GM18505 (cell line): ENCODE results near the gene ARHGAP15.

Source experiments
- ATAC-seq: cut with Tn5 transposase; IDR thresholded peaks from one replicate; pipeline ENCODE4 v1.9.1; 2021; ENCODE audit not compliant: unreplicated experiment
- POLR2A ChIP-seq: IDR thresholded peaks from 4 replicates; pipeline ENCODE4 v1.6.1; 2011; ENCODE audit warnings: borderline replicate concordance; ENCODE audit not compliant: insufficient read depth, insufficient read length; ENCODE audit errors: extremely low read depth

The ARHGAP15 gene

DNA sequence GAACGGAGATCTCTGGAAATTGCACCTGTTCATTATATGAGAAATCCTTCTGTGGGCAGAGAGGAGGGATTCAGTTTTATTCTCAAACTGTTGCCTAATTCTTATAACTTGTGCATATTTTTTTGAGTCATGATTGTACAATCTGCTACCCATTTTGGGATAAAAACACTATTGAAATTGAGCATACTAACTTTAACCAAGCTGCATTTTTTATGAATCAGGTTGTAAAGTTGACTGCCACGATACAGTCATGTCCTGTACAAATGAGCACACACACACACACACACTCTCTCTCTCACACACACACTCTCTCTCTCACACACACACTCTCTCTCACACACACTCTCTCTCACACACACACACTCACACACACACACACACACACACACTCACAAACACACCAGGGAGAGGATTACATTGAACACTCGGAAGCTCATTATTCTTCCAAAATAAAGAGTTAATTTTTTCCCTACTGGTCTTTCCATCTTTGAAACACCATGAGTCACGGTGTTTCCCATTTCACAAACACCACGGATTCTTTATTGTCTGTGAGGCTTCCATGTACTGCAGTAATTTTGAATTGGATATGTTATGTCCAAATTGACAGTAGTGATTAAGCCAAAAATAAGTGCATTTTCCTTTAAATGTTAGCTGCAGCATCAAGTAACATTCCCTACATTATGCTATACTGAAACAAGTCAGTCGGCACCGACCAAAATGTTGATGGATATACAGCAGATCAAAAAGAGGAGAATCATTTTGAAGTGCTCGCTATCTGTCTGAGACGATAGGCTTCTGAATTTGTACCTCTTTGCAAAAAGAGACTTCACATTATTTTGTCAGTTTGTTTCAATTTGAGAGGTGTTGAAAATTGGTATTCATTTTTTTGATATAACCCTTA lies 216.9 kb downstream of the ARHGAP15 start:
- no peak for ATAC-seq
- TF ChIP-seq POLR2A, result no peak

GRCh38 chr2:143347271-143347695 lies 218.1 kb downstream of the ARHGAP15 start:
- TF ChIP-seq POLR2A, result no peak
- no peak for ATAC-seq

DNA sequence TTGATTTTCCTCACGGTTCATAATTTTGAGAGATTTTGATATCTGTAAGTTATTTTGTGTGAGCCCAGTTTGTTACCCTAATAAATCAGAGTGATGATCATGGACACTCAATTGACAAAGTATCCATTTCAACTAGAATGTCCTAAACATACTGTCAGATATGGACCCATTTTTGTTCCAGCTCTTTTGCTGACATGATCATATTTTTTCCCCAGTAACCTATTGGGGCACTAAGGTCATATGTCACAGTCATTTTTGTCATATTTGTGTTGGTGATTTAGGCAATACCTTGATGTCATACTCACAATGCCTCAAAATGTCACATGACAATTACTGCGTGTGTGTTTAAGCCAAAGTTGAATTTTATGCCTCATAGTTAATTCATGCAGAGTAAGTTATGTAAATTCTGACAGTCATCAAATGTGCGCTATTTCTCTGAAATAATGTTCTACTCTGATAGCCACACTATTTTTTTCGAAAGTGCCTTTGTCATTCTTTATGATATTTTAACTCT lies 218.7 kb downstream of the ARHGAP15 start:
- no peak for ATAC-seq
- no peak for TF ChIP-seq POLR2A

DNA sequence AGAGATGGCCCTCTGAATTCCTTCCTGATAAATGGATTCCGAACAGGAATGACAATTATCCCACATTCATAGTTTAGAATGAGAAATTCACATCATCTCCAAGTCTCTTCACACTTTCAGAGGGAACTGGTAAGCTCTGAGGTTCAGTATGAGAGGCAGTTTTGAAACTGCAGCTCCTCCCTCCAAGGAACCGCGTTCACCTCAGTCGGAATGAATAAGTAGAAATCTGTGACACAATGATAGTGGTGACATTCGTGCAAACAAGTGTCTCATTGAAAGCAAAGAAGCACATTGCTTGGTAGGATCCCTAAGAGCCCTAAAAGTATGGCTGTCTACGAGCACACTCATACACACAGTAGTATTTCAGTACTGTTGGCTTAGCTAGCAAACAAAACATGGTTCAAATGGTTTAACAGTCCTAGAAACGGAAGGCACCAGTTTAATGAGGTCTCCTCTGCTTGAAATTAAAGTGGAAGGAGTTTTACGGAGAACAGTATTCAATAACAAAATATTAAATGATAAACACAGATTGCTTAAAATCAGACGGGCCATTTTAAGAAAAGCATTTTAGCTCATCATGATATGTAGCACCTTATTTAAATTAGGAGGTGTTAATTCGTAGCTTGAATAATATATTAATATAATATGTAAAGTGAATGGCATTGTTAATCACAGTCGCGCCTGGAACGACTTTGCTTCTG lies 225.0 kb downstream of the ARHGAP15 start:
- no peak for ATAC-seq
- TF ChIP-seq POLR2A, result no peak

GRCh38 chr2:143355870-143356269 lies 226.7 kb downstream of the ARHGAP15 start:
- ATAC-seq, result no peak
- TF ChIP-seq POLR2A, result no peak

DNA sequence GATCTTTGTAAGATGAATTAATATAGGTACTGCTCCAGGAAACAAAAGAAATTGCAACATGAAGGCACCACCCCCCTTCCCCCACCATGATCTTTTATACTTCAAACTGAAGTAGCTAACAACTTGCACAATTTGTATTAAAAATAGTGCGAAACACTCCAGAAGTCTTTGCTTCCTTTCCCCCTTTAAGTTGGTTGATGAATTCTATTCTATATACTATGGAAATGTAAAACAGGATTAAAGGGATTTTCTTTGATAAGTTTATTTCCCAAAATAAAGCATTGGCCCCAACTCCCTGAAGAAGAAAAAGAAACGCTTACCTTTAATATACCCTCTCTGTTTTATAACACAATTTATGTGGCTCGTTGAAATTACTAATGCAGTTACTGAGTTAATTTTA lies 227.1 kb downstream of the ARHGAP15 start:
- no peak for ATAC-seq
- no peak for TF ChIP-seq POLR2A

GRCh38 chr2:143356736-143357446 lies 227.7 kb downstream of the ARHGAP15 start:
- ATAC-seq, result no peak
- no peak for TF ChIP-seq POLR2A

- ATAC-seq, result no peak
- no peak for TF ChIP-seq POLR2A
These were observed 228.7 kb downstream of the ARHGAP15 start for GRCh38 chr2:143357966-143358365.

DNA sequence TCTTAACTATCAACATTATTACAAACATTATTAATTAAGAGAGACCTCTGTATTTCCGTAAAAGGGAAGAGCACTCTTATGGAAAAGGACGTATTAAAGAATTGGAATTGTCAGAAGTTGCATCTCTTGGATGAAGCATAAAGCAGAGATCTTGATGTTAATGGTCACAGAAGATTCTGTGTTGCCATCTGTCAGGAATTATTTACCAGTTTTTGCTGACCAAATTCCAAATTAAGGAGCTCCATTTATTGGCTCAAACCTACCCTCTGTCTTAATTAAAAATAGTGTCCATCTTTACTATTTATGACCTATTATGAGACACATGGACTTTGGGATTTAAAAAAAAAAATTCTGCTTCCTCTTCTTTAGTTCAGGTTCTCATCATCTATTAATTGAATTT lies 232.1 kb downstream of the ARHGAP15 start:
- ATAC-seq, result no peak
- no peak for TF ChIP-seq POLR2A

- TF ChIP-seq POLR2A, result no peak
- ATAC-seq, result no peak
These were observed 242.4 kb downstream of the ARHGAP15 start for GRCh38 chr2:143371616-143372015.

DNA sequence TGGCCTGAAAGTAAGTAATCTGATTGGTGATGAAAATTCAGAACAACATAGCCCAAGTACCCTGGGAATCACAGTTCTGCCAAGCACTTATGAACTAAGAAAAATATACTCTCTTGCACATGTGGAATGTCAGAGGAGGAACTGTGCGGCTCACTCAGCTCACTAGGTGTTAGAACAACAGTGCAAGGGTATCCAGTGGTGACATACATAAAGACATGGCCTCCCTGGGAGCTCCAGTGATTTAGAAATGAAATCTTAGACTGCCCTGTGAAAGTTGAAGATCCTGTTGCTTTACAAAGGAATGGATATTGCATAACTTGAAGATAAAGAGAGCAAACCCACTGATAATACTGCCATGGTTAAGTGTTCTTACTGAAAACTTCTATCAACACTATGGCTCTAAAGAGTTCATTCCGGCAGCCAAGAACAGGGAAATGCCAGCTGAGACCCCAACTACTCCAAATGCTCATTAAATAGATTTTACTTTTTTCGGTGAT lies 246.2 kb downstream of the ARHGAP15 start:
- no peak for ATAC-seq
- TF ChIP-seq POLR2A, result no peak

DNA sequence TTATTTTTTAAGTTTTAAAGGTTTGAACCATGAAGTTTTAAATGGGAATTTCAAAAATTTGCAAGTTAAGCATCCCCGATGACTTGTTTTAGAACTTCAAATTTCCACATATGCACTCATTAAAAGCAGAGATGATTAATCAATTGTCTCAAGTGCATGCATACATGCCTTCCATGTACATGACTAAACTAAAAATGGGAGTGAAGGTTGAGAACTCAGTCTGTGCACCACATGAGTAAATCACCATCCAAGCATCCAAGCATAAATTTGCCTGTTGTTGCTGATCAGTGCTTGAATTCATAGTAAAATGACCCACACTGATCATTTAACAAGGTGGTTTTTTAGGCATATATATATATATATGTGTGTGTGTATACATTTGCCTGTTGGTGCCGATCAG lies 249.8 kb downstream of the ARHGAP15 start:
- no peak for TF ChIP-seq POLR2A
- ATAC-seq, result no peak

GRCh38 chr2:143379955-143380354 lies 250.7 kb downstream of the ARHGAP15 start:
- TF ChIP-seq POLR2A, result no peak
- no peak for ATAC-seq
